ENCODE results near the gene ANKRD7. TPM values are rescaled to one million over a fixed set of nuclear protein-coding genes. Genes with fewer than 3 reads are reported as not detected.
"Not testable (repeated sequence)": the region's sequence is repeated elsewhere in the genome, so short reads cannot be mapped to it uniquely, and the experiment has no call there.

Gene ANKRD7
- total RNA-seq, 1 experiment from 2014 or later: 2.5 TPM

DNA sequence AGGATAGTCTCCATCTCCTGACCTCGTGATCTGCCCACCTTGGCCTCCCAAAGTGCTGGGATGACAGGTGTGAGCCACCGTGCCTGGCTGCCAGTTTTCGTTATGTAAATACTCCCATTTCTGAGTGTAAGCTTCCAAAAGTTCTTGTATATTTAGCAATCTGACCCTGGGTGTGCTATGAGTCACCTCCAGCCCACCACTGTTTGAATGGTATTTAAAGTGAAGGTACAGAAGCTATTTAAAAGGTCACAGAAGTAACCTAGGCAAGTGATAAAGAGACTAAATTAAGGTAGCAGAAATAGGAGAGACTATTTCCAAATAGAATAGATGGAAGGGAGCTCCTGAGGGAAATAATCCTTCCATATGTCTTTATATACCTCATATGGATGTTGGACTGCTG is 3.9 kb upstream of the ANKRD7 start:
- DNase-seq (ENCODE audit: low spot score): no peak
- in situ Hi-C loops (cut with HindIII; ENCODE audit: low sequenced_read_pairs): no loop called here

DNA sequence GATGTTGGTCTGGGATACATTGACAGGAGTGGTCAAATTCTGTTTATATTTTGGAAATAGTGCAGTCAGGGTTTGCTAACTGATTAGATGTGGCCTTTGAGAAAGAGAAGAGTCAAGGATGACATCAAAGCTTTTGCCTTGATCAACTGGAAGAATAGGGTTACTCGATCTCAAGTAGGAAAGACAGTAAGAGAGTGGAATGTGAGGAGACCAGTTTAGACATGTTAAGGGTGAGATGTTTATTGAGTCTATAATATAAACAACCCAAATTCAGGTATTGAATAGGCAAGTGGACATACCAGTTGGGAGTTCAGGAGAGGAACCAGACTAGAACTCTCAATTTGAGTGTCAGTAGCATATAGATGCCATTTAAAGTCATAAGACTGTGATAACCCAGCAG is 1.9 kb upstream of the ANKRD7 start:
- no peak for DNase-seq (ENCODE audit: low spot score)
- in situ Hi-C loops (cut with HindIII; ENCODE audit: low sequenced_read_pairs): no loop called here

DNA sequence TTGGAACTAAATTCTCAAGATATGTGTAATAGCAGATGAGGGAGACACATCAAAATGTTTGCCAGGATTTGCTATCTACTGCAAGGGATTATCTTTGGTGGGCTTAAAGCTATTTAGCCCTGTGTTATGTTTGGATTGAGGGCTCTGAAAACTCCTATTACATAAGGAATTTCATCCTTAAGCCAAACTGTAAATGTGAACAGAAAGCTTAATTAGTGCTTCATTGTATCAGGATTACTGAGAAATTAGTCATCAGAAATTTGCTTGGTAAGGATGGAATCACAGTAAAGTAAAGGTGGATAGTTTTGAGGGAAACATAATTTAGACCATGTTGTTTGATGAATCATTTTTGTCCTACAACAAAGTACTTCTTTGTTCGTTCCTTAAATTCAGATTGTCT is 8.3 kb downstream of the ANKRD7 start:
- in situ Hi-C loops (cut with HindIII; ENCODE audit: low sequenced_read_pairs): no loop called here
- no peak for DNase-seq (ENCODE audit: low spot score)

DNA sequence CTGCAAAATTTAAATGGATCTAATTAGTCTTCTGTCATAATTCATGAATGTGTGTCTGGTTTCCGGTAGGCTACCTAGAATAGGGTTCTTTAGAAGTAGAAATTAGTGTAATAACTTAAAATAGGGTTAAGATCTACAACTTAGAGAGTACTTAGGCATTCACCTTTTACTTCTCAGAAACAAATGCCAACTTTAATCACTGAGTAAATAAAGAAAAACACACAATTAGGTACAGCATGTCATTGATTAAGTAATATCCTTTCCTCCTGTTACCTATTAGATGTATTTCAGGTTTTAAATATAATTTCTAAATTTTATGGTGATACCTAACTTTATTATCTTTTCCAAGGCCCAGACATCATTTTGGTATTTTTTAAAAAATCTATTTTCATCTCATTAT is 9.3 kb downstream of the ANKRD7 start:
- in situ Hi-C loops (cut with HindIII; ENCODE audit: low sequenced_read_pairs): no loop called here
- no peak for DNase-seq (ENCODE audit: low spot score)

DNA sequence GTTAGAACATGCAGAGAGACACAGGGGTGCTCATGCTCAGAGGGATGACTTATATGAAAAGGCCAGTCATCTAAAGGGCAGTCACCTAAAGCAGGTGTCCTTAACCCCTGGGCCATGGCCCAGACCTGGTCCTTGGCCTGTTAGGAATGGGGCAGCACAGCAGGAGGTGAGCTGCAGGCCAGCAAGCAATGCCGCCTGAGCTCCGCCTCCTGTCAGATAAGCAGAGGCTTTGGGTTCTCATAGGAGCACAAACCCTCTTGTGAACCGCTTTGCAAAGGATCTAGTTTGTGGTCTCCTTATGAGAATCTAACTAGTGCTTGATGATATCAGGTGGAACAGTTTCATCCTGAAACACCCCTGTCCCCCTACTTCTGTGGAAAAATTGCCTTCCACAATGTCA is 14.5 kb downstream of the ANKRD7 start:
- DNase-seq (ENCODE audit: low spot score): no peak
- in situ Hi-C loops (cut with HindIII; ENCODE audit: low sequenced_read_pairs): no loop called here

DNA sequence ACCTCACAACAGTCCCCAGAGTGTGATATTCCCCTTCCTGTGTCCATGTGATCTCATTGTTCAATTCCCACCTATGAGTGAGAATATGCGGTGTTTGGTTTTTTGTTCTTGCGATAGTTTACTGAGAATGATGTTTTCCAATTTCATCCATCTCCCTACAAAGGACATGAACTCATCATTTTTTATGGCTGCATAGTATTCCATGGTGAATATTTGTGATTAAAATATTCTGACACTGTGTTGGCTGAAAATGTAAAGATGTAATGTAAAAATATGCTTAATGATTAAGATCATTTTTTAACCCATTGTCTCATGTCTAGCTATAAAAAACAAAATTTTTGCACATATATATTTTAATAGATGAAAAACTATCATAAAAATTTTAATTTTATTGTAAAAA is 15.8 kb downstream of the ANKRD7 start:
- DNase-seq (ENCODE audit: low spot score); in situ Hi-C loops (cut with HindIII; ENCODE audit: low sequenced_read_pairs): not testable (repeated sequence)

DNA sequence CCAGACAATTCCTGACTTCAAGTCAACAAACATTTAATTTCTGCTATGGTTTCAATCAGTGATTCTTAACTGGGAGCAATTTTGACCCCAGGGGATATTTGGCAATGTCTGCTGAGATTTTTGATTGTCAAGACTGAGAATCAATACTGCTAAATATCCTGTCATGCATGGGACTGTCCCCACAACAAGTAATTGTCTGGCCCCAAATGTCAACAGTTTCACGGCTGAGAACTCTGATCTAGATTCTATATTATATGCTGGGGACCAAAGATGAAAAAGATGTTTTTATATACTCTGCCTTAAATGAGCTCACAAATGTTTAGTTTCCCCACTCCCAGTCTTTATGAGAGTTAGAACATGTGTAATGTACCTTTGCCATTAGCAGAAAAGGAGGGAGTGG is 19.2 kb downstream of the ANKRD7 start:
- in situ Hi-C loops (cut with HindIII; ENCODE audit: low sequenced_read_pairs): no loop called here
- DNase-seq (ENCODE audit: low spot score): no peak

DNA sequence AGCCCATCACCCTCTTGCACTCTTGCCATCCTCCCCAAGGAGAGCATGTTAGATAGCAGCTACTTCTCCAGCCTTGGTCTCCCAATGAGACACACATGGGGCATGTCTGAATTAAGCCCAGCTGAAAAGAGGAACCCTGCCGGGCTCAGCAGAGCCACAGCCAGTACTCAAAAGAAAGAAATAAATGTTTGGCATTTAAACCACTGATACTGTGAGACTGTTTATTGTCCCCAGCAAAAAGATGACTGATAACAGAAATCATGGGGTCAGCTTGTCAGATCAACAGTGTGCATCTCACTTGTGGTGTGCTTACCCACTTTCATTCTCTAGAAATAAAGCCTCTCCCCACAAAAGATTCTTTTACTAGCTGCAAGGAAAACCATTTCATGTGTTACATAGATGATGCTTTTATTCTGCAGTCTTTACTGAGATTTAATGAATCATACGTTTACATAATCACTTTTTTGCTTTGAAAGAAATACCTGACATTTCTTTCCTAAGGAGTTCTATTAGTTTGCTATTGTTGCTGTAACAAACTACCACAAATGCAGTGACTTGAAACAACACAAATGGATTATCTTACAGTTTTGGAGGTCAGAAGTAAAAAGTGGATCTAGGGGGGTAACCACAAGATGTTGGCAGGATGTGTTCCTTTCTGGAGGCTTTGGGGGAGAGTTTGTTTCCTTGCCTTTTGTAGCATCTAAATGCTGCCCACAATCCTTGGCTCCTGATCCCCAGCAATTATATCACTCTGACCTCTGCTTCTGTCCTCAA is 20.9 kb downstream of the ANKRD7 start:
- no peak for DNase-seq (ENCODE audit: low spot score)
- in situ Hi-C loops (cut with HindIII; ENCODE audit: low sequenced_read_pairs): no loop called here

DNA sequence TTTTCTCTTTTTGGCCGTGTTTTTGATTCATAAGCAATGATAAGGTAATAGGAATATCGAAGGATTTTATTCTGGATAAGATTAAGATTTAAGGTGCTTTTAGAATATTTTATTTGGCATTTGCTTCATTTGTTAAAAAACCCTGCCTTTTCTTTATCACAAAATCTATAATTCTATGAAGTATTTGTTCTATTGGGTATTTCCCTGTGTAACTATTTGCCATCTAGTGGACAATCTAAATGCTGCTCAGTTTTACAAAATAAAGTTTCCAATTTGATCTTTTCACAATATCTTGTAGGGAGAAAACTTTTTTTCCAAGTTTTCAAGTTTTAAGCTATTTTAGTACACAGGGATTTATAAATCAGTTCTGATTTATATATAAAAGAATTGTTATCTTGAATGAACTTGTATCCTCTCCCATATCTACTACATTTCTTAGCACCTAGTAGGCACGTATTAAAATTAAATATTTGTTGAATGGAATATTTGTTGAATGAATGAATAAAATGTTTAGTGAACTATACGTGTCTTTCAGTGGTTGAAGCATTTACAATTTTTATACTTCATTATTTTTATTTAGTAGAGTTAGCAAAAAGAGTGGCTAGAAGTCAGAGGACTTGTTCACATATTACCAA is 26.5 kb downstream of the ANKRD7 start:
- DNase-seq (ENCODE audit: low spot score): no peak
- in situ Hi-C loops (cut with HindIII; ENCODE audit: low sequenced_read_pairs): no loop called here

DNA sequence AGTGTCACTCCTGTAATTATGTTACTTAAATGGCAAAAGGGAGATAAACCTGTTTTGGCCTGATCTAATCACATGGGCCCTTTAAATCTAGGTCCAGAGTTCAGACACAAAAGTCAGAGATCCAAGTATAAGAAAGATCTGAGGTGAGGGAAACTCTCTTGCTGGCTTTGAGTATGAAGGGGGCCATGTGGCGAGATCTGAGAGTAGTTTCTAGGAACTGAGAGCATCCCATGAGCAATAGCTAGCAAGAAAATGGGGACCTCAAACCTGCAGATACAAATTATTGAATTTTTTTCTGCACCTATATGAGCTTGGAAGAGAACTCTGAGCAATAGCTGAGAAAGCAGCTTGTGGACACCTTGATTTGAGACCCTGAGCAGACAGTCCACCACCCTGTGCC is 27.6 kb downstream of the ANKRD7 start:
- in situ Hi-C loops (cut with HindIII; ENCODE audit: low sequenced_read_pairs): no loop called here
- DNase-seq (ENCODE audit: low spot score): no peak

DNA sequence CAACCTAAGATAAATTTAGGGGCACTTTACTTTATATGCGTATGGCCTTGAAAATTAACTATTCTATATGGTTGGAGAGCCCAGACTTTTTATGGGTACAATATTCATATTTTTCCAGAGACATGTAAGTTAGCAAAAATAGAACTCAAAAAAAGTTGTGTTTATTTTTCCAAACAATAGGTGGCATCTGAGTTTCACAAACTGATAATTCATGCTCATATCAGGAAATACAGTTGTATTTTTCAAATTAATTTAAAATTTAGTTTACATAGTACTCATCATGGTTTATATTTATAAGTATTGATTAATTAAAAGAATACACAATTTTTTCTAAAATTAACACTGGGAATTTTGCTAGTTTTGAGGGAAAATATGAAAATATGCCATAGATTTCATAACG is 34.6 kb downstream of the ANKRD7 start:
- in situ Hi-C loops (cut with HindIII; ENCODE audit: low sequenced_read_pairs): no loop called here
- DNase-seq (ENCODE audit: low spot score): peak; percentile 28

DNA sequence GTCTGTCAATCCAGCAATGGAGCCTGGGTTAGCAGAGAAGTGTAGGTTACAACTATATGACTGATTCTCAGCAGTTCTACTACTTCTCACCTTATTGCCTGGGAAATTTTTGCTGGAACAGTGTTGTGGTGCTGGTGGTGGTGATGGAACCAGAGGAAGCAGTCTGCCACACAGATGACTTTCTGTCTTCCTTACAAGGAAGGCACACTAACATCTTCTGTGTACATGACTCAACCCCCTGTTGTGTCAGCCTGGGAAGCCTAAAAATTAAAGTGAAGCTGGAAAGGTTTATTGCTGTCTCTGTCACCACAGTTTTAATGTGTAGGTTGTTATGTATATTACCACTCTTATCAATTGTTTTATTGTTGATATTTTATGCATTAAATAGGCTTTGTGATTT is 40.3 kb downstream of the ANKRD7 start:
- DNase-seq (ENCODE audit: low spot score): no peak
- in situ Hi-C loops (cut with HindIII; ENCODE audit: low sequenced_read_pairs): no loop called here

DNA sequence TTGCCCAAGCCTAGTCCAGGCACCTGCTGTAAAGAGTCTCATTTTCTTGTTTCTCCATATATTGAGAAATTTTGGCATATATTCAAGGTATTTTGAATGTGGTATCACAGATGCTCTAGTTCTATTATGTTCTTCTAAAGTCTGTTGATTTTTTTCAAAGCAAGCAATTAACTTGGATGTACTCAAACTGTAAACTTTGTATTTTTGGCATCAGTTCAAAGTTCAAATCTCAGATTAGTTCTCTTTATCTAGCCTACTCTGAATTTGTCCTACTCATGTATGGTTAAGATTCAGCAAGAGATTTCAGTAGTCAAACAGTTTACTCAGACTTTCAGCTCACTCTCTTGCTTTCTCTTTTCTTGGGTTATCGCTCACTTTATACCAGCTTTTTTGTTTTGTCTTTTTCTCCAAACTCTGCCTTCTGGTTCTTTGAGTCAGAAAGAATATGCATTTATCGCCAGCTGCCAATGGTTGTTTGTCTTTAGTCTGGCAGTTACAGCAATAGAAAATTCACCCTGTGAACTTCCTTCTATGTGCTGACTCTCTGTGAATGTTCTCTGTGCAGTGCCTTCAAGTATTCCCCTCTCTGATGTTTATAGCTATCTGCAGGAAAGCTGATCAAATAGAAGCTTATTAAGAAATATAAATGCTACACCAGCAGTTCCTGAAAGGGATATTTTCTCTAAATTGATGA is 56.0 kb downstream of the ANKRD7 start:
- in situ Hi-C loops (cut with HindIII; ENCODE audit: low sequenced_read_pairs): no loop called here

DNA sequence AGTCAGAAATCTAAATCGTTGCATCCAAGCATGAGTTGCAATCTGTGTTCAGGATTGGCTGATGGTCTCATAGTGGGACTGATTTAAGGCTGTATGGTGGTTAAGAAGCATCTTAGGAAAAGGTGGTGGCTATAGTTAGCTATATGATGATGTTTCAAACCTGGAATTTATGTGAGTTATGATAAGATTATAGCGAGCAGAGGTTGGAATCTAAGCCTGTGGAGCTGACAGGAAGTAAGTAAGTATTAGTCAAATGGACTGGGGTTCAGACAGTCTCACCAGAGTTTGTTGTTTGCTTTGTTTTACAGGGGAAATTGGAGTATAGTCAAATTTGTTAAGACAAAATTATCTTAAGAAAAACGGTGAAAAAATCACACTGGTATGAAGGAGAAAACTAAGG is 56.7 kb downstream of the ANKRD7 start:
- in situ Hi-C loops (cut with HindIII; ENCODE audit: low sequenced_read_pairs): no loop called here

More for the DNA sequence above, 56.0 kb downstream of the ANKRD7 start:
- no peak for DNase-seq (ENCODE audit: low spot score)

DNA sequence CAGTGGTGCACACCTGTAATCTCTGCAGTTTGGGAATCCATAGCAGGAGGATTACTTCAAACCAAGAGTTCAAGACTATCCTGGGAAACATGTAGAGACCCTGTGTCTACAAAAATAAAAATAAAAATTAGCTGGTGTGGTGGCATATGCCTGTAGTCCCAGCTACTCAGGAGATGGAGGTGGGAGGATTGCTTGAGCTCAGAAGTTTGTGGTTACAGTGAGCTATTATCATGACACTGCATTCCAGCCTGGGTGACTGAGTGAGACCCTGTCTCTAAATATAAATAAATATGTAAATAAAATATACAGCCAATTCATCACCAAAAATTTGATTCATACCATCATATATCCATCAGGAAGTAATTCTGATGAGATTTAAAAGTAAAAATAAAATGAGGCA is 60.9 kb downstream of the ANKRD7 start:
- in situ Hi-C loops (cut with HindIII; ENCODE audit: low sequenced_read_pairs): no loop called here
- DNase-seq (ENCODE audit: low spot score): no peak

More for the DNA sequence above, 56.7 kb downstream of the ANKRD7 start:
- DNase-seq (ENCODE audit: low spot score): no peak

DNA sequence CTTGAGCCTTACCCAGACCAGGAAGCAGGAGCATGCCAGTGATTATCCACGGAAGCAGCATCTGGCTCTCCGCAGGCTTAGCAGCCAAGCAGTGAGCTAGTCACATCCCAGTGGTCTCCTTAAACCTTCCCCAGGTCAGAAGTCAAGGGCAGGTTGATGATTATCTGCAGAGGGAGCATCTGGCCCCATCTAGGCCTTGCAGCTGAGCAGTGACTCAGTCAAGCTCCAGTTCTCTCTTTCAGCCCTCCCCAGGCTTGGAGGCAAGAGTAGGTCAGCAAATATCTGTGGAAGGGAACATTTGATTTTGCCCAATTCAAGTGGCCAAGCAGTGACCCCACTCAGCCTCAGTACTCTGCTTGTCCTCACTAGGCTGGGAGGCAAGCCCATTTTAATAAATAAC is 61.6 kb downstream of the ANKRD7 start:
- DNase-seq (ENCODE audit: low spot score): no peak
- in situ Hi-C loops (cut with HindIII; ENCODE audit: low sequenced_read_pairs): no loop called here

DNA sequence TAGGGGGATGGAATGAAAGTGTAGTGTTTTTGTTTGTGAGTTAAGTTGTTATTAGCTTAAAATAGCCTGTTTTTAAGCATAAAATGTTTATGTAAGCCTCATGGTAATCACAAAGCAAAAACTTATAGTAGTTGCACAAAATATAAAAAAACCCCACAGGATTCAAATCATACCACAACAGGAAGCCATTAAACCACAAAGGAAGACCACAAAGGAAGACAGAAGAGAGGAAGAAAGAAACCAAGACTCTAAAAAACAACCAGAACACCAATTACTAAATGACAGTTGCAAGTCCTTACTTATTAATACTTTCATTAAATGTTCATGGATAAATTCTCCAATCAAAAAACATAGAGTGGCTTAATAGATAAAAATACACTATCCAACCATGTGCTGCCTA is 63.6 kb downstream of the ANKRD7 start:
- in situ Hi-C loops (cut with HindIII; ENCODE audit: low sequenced_read_pairs): no loop called here
- no peak for DNase-seq (ENCODE audit: low spot score)

DNA sequence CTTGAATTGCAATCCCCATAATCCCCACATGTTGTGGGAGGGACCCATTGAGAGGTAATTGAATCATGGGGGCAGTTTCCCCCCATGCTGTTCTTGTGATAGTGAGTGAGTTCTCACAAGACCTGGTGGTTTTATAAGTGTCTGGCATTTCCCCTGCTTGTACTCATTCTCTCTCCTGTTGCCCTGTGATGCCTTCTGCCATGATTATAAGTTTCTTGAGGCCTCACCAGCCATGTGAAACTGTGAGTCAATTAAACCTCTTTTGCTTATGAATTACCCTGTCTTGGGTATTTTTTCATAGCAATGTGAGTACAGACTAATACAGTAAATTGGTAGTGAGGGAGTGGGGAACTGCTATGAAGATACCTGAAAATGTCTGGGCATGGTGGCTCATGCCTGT is 65.0 kb downstream of the ANKRD7 start:
- in situ Hi-C loops (cut with HindIII; ENCODE audit: low sequenced_read_pairs): no loop called here
- DNase-seq (ENCODE audit: low spot score): no peak
